IPS-18c (cell line): ENCODE results near the gene SEMA7A.
"Not testable (repeated sequence)": the region's sequence is repeated elsewhere in the genome, so short reads cannot be mapped to it uniquely, and the experiment has no call there.

ENCODE experiments used
- H3K4me3 ChIP-seq: 2 replicates; pipeline ENCODE4 v1.7.0; 2013; ENCODE audit warnings: low read depth, mild to moderate bottlenecking, low read length, moderate library complexity; ENCODE audit not compliant: insufficient read depth
- H3K9me3 ChIP-seq: one replicate; pipeline ENCODE4 v1.6.1; 2013; ENCODE audit warnings: mild to moderate bottlenecking, low read length, moderate library complexity; ENCODE audit not compliant: control insufficient read depth, insufficient read depth

Gene SEMA7A

DNA sequence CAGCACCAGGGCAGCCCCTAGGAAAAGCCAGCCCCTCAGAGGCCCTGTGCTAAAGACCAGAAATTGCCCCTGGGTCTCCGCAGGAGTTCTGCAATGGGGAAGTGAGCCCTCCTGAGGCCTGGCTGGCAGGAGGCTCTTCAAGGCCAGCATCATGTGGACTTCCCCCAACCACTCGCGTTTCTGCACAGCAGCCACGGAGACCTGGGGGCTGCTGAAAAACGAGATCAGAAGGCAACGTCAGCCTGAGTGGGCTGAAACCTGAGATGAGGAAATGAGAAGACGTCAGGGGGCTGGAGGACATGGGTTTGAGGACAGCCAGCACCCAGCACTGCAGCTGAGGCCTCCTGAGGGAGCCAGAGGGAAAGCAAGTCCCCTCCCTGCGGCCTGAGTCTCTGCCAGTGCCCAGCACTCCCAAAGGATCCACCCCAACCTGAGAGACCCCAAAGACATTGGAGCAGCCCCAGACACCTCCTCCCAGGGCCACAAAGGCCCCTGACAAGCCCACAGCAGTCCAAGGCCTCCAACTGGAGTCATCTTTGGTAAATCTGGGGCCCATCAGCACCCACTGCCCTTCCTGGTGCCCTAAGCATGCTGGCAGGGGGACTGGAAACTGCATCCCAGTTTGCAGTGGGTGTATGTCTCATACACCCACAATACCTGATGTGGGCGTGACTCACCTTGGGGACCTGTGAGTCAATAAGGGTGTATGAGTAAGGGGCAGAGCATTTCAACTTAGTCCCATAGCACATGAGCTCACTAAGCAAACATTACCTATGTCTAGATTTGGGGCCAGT is 37.1 kb downstream of the SEMA7A start:
- Histone ChIP-seq H3K4me3 (no peak overlapping the region), H3K9me3 (peaks cover 3% of the 10 kb centered on the region)

DNA sequence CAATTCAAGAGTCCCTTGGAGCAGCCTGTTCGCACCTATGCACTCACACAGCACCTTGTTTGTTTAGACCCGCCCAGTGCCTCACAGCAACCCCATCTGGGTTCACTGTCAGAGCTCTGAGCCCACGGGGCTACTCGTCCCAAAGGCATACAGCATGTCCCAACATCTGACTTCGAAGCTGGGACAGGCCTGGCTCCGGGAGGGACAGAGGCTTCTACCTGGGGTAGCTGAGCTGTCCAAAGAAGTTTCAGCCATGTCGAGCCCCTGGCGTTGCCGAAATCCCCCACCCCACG is 37.7 kb downstream of the SEMA7A start:
- Histone ChIP-seq H3K4me3 (no peak overlapping the region), H3K9me3 (peaks cover 3% of the 10 kb centered on the region)

DNA sequence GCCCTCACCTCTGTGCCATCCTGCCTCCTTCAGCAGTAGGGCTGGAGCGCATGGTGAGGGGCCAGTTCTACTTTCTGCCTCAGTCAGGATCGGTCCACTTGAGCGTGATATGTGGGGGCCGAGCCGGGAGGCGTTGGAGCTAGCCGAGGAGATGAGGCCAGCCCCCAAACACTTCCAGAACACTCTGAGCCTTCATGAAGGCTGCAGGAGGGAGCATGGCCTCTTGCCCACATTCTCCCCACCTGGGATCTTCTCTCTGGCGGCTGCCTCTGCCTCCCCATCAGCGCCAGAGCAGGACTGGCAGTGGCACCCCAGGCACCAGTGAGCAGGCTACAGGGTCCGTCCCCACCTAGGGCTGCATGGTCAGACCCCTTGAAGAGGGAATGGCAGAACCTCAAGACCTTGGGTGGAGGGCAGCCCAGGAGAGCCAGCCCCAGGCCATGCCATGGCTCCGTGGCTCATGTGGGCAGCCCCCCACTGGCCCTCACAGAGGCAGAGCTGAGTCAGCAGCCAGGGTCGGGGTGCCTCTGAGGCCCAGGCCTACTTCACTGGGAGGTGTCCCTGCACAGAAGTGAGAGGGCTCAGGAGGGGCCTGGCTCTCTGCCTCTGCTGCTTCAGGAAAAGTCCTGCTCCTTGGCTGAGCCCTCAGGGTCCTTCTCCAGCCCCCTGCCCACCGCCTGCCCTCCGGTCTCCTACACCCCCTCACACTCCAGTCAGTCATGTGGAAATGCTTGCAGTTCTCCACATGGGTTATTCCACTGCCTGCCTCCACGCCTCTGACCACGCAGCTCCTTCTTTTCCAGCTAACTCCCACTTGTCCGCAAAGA is 38.2 kb downstream of the SEMA7A start:
- Histone ChIP-seq H3K9me3 (peaks cover 3% of the 10 kb centered on the region), H3K4me3 (no peak overlapping the region)

DNA sequence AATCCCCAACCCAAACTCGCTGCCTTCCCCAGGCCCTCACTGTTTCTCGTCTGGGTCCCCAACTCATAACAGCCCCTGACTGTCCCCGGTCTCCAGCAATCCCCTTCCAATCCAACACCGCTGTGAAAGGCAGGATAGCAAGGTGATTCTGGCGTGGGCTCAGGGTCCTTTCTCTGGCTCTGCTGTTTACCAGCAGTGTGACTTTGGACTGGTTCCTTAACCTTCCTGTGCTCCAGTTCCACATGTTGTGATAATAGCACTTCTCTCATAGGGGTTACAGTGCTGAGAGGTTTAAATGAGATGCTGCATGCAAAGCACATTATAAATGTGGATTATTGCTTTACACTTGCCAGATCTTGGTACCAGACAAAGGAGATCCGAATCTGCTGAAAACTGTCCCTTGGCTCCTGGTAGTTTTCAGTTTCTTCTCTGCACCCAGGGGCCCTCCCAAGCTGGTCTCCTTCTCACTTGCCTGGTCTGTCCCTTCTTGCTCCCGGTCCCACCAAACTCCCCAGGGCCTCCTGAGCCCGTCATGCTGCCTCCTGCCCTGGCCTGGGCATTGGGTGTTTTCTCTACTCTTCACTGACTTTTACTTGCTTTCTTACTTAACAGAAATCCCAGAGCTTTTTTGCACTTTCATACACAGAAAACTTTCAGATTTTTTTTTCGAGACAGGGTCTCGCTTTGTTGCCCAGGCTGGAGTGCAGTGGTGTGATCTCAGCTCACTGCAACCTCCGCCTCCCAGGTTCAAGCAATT is 39.5 kb downstream of the SEMA7A start:
- H3K9me3 ChIP-seq, result peaks cover 3% of the 10 kb centered on the region

GRCh38 chr15:74393423-74393822 is 40.3 kb downstream of the SEMA7A start:
- peaks cover 3% of the 10 kb centered on the region for H3K9me3 ChIP-seq
- no peak overlapping the region for H3K4me3 ChIP-seq

More for the DNA sequence above, 39.5 kb downstream of the SEMA7A start:
- H3K4me3 ChIP-seq, result no peak overlapping the region

DNA sequence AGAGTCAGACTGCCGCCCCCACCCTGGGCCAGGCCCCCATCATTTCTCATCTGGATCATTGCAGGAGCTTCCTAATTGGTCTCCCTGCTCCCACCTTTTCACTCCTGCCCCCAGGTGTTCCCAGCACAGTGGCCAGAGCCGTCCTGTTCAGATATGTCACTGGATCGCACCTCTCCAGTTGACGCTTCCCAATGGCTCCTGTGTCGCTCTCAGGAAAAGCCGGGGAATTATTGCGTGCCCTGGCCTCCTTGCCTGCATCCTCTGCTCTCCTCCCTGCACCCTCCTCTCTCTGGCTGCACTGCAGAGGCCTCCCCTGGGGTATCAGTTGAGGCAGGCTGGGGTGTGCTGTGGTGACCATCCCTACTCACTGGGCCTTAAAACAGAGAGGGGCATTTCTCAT is 40.9 kb downstream of the SEMA7A start:
- Histone ChIP-seq H3K9me3 (no peaks in the 10 kb centered on the region), H3K4me3 (no peak overlapping the region)

GRCh38 chr15:74392451-74392830 is 41.3 kb downstream of the SEMA7A start:
- Histone ChIP-seq H3K4me3 (no peak overlapping the region), H3K9me3 (no peaks in the 10 kb centered on the region)

- no peak overlapping the region for H3K4me3 ChIP-seq
- H3K9me3 ChIP-seq, result no peaks in the 10 kb centered on the region
These were observed 41.9 kb downstream of the SEMA7A start for GRCh38 chr15:74391582-74392450.

DNA sequence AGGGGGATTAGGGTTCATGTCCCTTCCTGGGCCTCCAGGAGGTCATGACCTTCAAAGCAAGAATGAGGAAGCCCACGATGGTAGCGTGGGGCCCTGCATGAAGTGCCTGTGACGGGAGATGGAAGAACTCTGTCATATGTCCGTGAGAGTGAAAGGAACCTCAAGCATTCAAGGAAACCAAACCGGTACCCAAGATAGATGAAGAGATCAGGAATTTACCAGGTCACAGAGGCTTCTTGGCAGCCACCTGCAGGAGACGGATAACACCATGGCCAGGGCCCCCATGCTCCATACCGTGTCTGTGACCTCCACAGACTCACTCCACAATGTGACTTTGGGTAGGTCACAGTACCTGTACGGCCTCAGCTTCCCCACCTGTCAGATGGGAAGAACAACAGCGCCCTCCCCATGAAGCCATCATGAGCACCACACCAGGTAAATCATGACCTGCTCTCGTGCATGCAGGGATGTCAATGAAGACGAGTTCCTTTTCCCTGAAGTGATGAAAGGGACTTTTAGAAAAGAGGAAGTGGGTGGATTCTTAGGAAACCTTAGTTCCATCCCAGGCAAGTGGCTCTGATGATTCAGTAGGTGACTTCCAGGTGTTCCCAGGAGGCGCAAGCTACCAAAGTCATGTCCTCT is 43.0 kb downstream of the SEMA7A start:
- H3K4me3 ChIP-seq, result no peak overlapping the region
- H3K9me3 ChIP-seq, result no peaks in the 10 kb centered on the region

DNA sequence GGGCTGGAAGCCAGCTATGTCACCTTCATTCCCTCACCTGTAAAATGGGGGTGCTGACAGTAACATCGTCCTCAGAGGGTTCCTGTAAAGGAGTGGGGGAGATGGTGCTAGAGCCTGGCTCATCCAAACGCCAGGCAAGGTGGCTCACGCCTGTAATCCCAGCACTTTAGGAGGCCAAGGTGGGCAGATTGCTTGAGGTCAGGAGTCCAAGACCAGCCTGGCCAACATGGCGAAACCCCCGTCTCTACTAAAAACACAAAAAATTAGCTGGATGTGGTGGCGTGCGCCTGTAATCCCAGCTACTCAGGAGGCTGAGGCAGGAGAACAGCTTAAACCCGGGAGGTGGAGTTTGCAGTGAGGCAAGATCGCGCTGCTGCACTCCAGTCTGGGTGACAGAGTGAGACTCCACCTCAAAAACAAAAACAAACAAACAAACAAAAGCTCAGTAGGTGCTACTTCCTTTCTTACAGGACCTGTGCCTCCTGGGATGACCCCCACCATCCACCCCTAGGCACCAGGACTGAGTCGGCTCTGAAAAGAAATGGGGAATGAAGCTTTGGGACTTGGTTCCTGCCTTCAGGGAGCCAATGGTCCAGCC is 43.6 kb downstream of the SEMA7A start:
- not testable (repeated sequence) for H3K9me3 ChIP-seq, H3K4me3 ChIP-seq

DNA sequence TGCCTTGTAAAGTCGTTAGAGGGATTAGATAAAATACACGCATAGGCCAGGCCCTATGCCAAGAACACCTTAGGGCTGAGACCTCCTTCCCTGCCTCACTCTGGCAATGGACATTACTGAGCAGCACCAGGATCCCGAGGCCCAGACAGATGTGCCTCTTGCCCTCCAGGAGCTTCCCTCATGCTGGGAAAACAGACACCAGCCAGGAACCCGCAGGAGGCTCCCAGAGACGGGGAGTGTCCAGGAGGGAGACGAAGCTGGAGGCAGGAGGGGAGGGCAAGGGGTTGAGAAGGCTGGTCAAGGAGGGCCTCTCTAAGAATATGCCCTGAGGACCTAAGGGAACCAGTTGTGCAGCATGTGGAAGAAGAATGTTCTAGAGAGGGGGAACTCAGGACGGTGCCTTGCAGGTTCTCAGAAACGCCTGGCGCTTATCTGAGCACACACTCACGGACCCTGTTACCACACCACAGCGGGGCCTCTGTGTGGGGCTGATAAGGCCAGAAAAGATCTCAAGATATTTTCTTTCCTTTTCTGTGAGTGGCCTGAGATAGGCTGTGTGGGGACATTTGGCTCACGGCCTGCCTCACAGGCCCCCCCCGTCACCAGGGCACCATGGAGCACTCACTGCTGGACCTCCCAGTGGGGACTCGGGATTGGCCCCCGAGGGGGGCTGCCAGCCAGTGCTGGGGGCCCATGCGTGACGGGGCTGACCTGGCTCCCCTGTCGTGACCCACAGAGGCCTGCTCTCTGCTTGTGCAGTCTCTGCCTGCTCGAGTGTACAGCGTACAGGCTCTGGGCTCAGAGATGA is 44.3 kb downstream of the SEMA7A start:
- H3K9me3 ChIP-seq, result no peaks in the 10 kb centered on the region

DNA sequence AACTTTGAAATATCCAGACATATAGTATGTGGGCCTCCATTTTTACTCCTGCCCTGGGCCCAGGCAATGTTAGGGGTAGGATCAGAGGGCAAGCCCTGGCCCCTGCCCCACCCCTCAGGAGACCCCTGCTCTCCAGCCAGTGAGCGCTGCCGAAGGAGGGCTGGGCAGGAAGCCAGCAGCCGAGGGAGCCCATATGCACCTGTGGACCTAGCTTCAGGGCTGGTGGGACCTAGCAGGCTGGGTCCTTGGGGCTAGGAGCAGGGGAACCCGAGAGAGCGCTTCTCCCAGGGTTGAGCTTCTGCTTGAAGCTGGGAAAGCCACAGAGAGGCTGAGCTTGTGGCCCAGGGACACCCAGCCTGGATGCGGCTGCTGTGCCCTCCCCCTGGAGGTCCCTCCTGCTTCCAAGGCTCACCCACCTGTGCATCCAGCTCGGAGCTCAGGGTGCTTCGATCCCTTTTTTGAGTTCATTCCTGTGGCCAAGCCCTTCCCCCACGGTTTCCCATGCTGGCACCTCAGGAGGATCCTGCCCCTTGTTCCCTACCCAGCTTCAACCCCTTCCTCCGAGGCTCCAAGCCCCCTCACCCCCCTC is 45.3 kb downstream of the SEMA7A start:
- Histone ChIP-seq H3K9me3 (no peaks in the 10 kb centered on the region), H3K4me3 (no peak overlapping the region)

More for the DNA sequence above, 44.3 kb downstream of the SEMA7A start:
- no peak overlapping the region for H3K4me3 ChIP-seq

- Histone ChIP-seq H3K9me3 (no peaks in the 10 kb centered on the region), H3K4me3 (no peak overlapping the region)
These were observed 46.0 kb downstream of the SEMA7A start for GRCh38 chr15:74387621-74388362.

DNA sequence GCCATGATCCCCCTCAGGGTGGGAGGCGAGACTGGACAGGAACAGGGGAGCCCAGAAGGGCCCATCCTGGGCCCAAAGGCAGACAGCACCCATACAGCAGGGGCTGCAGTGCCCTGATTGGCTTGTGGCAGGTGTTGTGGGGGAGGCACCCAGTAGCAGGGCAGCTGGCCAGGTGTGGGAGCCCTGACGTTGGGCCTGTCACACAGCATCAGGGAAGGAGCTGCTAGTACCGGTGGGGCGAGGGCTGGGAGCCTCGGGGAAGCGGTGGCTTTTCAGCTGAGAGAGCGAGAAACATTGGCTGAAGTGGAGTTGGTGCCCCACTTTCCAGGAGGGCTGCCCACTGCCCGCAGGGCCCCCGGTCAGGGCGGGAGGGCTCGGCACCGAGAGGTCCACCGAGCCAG is 46.6 kb downstream of the SEMA7A start:
- Histone ChIP-seq H3K4me3 (no peak overlapping the region), H3K9me3 (no peaks in the 10 kb centered on the region)
